Fibroblast of lung (primary cell): Measurements from ENCODE around the gene NUBP1.

Source experiments
- EZH2 ChIP-seq: IDR thresholded peaks from 2 replicates; pipeline ENCODE4 v1.5.1; 2012; ENCODE audit warnings: low read length, control low read depth, mild to moderate bottlenecking; ENCODE audit errors: missing control alignments
- TF ChIP-seq, protein P1 (sequence below), 2 donors: IDR thresholded peaks in 1 of 2; conservative IDR thresholded peaks in 1 of 2; 1 replicate in 1 of 2; 2 replicates in 1 of 2; pipeline ENCODE4 v1.5.1; 2011 to 2012; ENCODE audit warnings: low read length in 2 of 2, control low read depth in 1 of 2, inconsistent platforms in 1 of 2, low read depth in 1 of 2, mild to moderate bottlenecking in 1 of 2

DNA sequence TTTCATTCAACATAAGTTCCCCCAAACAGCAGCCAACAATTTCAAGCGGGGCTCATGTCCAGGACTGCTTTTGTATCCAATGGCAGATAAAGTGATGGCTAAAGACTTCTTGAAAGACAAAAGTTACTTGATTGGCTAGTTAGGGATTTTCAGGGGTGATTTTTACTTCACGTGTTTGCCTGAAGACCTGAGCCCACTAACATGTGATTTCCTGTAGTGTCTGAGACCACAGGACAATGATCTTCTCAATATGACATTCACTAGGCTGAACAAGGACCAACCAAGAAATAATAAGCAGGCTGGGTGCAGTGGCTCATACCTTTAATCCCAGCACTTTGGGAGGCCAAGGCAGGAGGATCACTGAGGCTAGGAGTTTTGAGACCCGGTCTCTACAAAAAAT is 64.6 kb downstream of the NUBP1 start:
- TF ChIP-seq, protein P1, sequence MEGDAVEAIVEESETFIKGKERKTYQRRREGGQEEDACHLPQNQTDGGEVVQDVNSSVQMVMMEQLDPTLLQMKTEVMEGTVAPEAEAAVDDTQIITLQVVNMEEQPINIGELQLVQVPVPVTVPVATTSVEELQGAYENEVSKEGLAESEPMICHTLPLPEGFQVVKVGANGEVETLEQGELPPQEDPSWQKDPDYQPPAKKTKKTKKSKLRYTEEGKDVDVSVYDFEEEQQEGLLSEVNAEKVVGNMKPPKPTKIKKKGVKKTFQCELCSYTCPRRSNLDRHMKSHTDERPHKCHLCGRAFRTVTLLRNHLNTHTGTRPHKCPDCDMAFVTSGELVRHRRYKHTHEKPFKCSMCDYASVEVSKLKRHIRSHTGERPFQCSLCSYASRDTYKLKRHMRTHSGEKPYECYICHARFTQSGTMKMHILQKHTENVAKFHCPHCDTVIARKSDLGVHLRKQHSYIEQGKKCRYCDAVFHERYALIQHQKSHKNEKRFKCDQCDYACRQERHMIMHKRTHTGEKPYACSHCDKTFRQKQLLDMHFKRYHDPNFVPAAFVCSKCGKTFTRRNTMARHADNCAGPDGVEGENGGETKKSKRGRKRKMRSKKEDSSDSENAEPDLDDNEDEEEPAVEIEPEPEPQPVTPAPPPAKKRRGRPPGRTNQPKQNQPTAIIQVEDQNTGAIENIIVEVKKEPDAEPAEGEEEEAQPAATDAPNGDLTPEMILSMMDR (conservative IDR thresholded peaks at IDR 0.05 in 1 of 2, IDR thresholded peaks at IDR 0.05 in 1 of 2; ENCODE audit: low read depth in 1 of 2, low read length in 2 of 2): no peak
- no peak for TF ChIP-seq EZH2
